Measurements from ENCODE around the gene UNCX. TPM values are rescaled to one million over a fixed set of nuclear protein-coding genes. Genes with fewer than 3 reads are reported as not detected.
"Not testable (repeated sequence)": the region's sequence is repeated elsewhere in the genome, so short reads cannot be mapped to it uniquely, and the experiment has no call there.

The UNCX gene
- total RNA-seq, 3 donors from 2014 or later = not detected

GRCh38 chr7:1259621-1260243 lies 27.1 kb downstream of the UNCX start:
- no peaks in the 10 kb centered on the region for H3K4me1 ChIP-seq
- intact Hi-C loops (cut with DNase I; ENCODE audit: low total_unique reads) = no loop called here
- no peak overlapping the region for H3K4me3 ChIP-seq
- no peak for DNase-seq (ENCODE audit: low spot score in 2 of 2)
- H3K9me3 ChIP-seq = no peaks in the 10 kb centered on the region
- H3K36me3 ChIP-seq = no peaks in the 10 kb centered on the region
- TF ChIP-seq CTCF (IDR thresholded peaks at IDR 0.05) = no peak
- no peak for TF ChIP-seq POLR2A (IDR thresholded peaks at IDR 0.05)
- TF ChIP-seq POLR2AphosphoS5 (IDR thresholded peaks at IDR 0.05) = no peak
- H3K27ac ChIP-seq = no peak overlapping the region
- H3K27me3 ChIP-seq = peaks cover 3 to 84% of the 10 kb centered on the region in 2 donors

GRCh38 chr7:1260244-1260635 lies 27.6 kb downstream of the UNCX start:
- Histone ChIP-seq H3K27ac (no peak overlapping the region), H3K36me3 (no peaks in the 10 kb centered on the region), H3K9me3 (no peaks in the 10 kb centered on the region), H3K4me1 (no peaks in the 10 kb centered on the region), H3K27me3 (peaks cover 3 to 84% of the 10 kb centered on the region in 2 donors), H3K4me3 (no peak overlapping the region)
- TF ChIP-seq CTCF (IDR thresholded peaks at IDR 0.05) (no peak), POLR2A (IDR thresholded peaks at IDR 0.05) (no peak), POLR2AphosphoS5 (IDR thresholded peaks at IDR 0.05) (no peak)
- DNase-seq (ENCODE audit: low spot score in 2 of 2) = no peak
- intact Hi-C loops (cut with DNase I; ENCODE audit: low total_unique reads) = no loop called here

- H3K4me1 ChIP-seq; H3K4me3 ChIP-seq; H3K9me3 ChIP-seq; H3K27ac ChIP-seq; H3K36me3 ChIP-seq; DNase-seq (ENCODE audit: low spot score in 2 of 2); intact Hi-C loops (cut with DNase I; ENCODE audit: low total_unique reads): not testable (repeated sequence)
- peaks cover 3 to 79% of the 10 kb centered on the region in 2 donors for H3K27me3 ChIP-seq
These were observed 28.4 kb downstream of the UNCX start for GRCh38 chr7:1261036-1261435.

- no peaks in the 10 kb centered on the region for H3K9me3 ChIP-seq
- H3K4me1 ChIP-seq = no peaks in the 10 kb centered on the region
- H3K36me3 ChIP-seq = no peaks in the 10 kb centered on the region
- no peak for DNase-seq (ENCODE audit: low spot score in 2 of 2)
- intact Hi-C loops (cut with DNase I; ENCODE audit: low total_unique reads) = no loop called here
- no peak overlapping the region for H3K4me3 ChIP-seq
- TF ChIP-seq POLR2A (IDR thresholded peaks at IDR 0.05) (no peak), POLR2AphosphoS5 (IDR thresholded peaks at IDR 0.05) (no peak), CTCF (IDR thresholded peaks at IDR 0.05) (no peak)
- peaks cover 3 to 79% of the 10 kb centered on the region in 2 donors for H3K27me3 ChIP-seq
- no peak overlapping the region for H3K27ac ChIP-seq
These were observed 29.8 kb downstream of the UNCX start for GRCh38 chr7:1262441-1262840.

GRCh38 chr7:1263391-1263951 lies 30.8 kb downstream of the UNCX start:
- TF ChIP-seq POLR2AphosphoS5 (IDR thresholded peaks at IDR 0.05) (no peak), CTCF (IDR thresholded peaks at IDR 0.05) (no peak), POLR2A (IDR thresholded peaks at IDR 0.05) (no peak)
- Histone ChIP-seq H3K4me3 (no peak overlapping the region), H3K36me3 (no peaks in the 10 kb centered on the region), H3K27ac (no peak overlapping the region), H3K9me3 (no peaks in the 10 kb centered on the region), H3K27me3 (peaks cover 3 to 85% of the 10 kb centered on the region in 2 donors), H3K4me1 (no peaks in the 10 kb centered on the region)
- no peak for DNase-seq (ENCODE audit: low spot score in 2 of 2)
- intact Hi-C loops (cut with DNase I; ENCODE audit: low total_unique reads) = no loop called here

All from breast epithelium (tissue), 4 donors.